ENCODE results near the gene IGFBP7.
A peak's percentile ranks its signal among the peaks of the same experiment; 100 is the strongest.

Gene IGFBP7

DNA sequence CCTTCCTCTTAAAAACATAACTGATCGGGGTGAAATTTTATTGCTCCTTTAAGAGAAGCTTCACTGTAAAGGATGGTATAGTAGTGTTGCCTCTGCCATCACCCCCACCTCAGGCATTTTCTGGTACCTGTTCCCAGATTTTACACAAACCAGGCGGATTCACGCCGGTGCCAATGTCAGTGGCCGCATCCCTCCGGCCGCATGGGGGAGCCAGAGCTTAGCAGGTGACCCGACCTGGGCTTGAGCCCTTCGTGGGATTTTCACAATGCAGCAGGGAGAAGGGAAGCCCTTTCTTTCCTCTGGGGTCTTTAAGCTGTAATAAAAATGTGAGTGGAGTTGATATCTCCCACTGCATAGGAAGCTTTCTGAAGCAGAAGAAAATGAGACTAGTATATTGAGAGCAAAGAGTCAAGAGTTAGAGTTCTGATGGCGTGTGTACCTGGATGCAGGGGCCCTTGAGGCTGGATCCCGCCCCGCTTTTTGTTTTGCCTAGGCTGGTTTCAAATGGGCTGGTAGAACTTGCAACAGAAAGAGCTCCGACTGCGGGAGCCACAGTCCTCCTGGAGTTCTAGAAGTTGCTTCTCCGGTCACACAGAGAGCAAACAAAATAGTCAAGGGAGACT is 72.1 kb downstream of the IGFBP7 start:
- peak; percentile 37 to 47 for DNase-seq

GRCh38 chr4:57034520-57034919 is 75.7 kb downstream of the IGFBP7 start:
- no peak for DNase-seq

- DNase-seq, result no peak
Measured at GRCh38 chr4:57023104-57023503, 87.1 kb downstream of the IGFBP7 start.

DNA sequence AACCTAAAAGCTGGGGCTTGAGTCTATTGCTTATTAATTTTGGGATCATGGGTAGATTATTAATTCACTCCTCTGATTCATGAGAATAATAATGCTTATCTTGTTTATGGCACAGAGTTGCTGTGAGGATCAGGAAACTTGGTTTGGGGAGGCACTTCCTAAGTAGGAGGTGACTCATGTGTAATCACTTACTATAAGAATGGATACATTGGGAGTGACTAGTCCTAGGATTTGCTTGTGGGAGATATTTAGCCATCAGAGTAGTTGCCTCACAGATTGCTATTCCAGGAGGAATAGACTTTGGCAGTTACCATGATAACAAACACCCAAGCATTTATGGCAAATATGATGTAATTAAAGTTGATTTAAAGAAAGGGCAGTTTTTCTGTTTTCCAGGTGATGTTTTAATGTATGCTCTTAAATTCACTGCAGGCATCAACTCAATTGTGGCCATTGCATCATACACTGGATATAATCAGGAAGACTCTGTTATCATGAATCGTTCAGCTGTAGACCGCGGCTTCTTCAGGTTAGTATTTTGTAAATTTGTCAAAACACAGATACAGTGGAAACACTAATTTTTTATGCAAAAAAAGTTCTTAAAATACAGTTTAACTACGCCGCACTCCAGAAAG is 89.6 kb downstream of the IGFBP7 start:
- DNase-seq, result no peak

DNA sequence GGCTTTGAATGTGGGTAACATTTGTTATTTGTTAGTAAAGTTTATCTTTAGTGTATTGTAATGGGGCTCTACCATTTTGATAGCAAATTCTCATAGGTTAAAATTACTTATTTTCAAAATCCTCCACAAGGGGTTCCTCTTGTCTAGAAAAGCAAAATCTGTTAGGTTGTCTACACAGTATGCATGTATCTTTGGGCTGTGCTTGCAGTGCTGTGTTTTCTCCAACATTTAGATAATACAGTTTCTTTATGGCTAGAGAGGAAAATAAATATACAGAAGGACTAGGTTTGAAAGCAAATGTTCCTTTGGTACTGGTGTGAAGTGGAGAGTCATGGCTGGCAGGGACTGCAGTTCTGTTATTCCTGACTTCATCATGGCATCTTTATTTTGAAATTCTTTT is 91.2 kb downstream of the IGFBP7 start:
- DNase-seq, result no peak

GRCh38 chr4:57013543-57014120 is 96.6 kb downstream of the IGFBP7 start:
- DNase-seq, result no peak

GRCh38 chr4:56999751-57000150 is 110.4 kb downstream of the IGFBP7 start:
- DNase-seq, result no peak

- DNase-seq, result no peak
Measured at GRCh38 chr4:56995525-56995924, 114.7 kb downstream of the IGFBP7 start.

DNA sequence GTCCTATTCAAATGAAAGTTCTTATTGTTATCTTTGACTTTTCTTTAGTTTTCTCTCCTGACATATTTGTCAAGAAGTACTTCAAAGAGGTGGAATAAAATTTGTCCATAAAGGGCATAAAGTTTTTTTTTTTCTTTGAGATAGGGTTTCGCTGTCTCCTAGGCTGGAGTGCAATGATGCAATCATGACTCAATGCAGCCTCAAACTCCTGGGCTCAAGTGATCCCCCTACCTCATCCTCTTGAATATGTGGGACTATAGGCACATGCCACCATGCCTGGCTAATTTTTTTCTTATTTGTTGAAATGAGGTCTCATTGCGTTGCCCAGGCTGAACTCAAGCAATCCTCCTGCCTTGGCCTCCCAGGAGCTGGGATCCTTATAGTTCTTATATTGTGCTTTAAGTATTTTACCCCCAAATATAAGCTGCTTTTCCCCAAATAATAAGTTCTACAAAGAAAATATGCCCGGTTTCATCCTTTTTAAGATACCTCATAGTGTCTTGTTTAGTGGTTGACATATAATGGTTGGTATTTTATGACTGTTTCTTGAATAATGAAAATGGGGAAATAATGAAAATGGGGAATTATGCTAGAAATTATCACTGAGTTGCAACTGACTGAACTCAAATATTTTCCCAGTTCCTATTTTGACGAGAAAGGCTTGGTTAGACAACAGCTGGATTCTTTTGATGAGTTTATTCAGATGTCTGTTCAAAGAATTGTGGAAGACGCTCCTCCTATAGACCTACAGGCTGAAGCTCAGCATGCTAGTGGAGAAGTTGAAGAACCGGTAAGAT is 119.9 kb downstream of the IGFBP7 start:
- DNase-seq, result no peak

DNA sequence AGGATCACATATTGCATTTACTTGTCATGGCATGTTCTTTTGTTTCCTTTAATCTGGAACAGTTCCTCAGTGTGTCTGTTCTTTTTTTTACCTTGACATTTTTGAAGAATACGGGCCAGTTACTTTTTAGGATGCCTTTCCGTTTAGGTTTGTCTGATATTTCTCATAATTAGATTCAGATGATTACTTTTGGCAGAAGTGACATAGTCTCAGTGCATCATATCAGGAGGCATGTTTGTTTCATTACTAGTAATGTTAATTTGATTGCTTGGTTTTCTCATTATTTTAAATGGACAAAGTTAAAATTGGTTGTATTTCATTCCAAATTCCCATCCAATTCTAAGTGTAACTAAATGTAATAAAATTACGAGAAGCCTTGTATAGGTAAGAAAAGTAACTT is 123.2 kb downstream of the IGFBP7 start:
- no peak for DNase-seq

DNA sequence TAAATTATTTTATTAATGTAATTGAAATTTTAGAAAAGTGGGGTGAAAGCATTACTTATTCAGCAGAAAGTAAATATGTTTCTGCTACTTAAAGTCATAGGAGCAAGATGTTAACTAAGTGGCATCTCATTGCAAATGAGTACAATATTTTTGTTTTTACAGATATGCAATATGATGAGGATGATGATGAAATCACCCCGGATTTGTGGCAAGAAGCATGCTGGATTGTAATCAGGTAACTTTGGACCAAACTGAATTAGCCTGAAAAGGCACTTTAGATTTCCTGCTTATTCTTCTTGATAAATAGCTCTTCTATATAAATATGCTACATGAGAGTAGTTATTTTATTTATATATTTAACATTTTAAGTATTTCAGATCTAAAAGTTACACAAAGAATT is 124.0 kb downstream of the IGFBP7 start:
- DNase-seq, result no peak

DNA sequence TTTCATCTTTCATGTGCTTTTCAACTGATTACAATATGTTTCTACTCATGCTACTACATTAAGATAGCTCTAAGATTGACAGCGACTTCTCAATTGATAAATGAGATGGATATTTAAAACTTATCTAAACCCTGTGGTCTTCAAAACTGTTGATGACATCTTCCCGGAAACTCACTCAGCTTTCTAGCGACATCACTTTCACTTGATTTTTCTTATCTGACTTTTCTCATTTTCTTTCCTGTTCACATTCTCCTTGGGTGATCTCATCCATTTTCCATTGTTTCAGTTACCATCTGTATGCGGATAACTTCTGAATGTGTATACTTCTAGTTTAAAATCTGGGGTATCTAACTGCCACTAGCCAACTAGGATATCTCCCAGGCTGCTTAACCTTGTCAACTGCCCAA is 128.4 kb downstream of the IGFBP7 start:
- no peak for DNase-seq
